Right lobe of liver (tissue), 6 donors: ENCODE results near the gene DGKI. TPM values are rescaled to one million over a fixed set of nuclear protein-coding genes. Genes with fewer than 3 reads are reported as not detected.

ENCODE experiments used
- ATAC-seq, 4 donors: fragments of 200-7000 bp; cut with Tn5 transposase; one replicate each; pipeline ENCODE4 v1.9.1; 2020; ENCODE audit warnings: mild to moderate bottlenecking in 4 of 4, moderate library complexity in 4 of 4
- DNase-seq, 3 donors: peaks; one replicate each; pipeline ENCODE4 v3.0.0-alpha.2; 2020
- H3K27ac ChIP-seq, 3 donors: fragments of 200-600 bp; one replicate each; pipeline ENCODE4 v1.8.0; 2022
- H3K27me3 ChIP-seq, 2 donors: fragments of 200-600 bp; one replicate each; pipeline ENCODE4 v1.8.0; 2022
- H3K36me3 ChIP-seq, 4 donors: fragments of 200-600 bp; sonication (generic) in 1 of 4; one replicate each; pipeline versions ENCODE4 v1.5.1 to v1.8.0; 2017 to 2022; ENCODE audit warnings: control low read depth in 1 of 4
- H3K4me1 ChIP-seq, 4 donors: fragments of 200-600 bp; sonication (generic) in 1 of 4; one replicate each; pipeline versions ENCODE4 v1.5.1 to v1.8.0; 2017 to 2022; ENCODE audit warnings: control low read depth in 1 of 4
- H3K4me3 ChIP-seq, 3 donors: fragments of 200-600 bp; one replicate each; pipeline ENCODE4 v1.8.0; 2022
- H3K9me3 ChIP-seq, 4 donors: fragments of 200-600 bp; sonication (generic) in 1 of 4; one replicate each; pipeline versions ENCODE4 v1.5.1 to v1.8.0; 2017 to 2022; ENCODE audit warnings: control low read depth in 1 of 4
- CTCF ChIP-seq, 4 donors: fragments of 200-600 bp in 3 of 4; fragments of 450-650 bp in 1 of 4; IDR thresholded peaks; one replicate each; pipeline versions ENCODE4 v1.5.1 to v1.8.0; 2016 to 2022; ENCODE audit warnings: antibody characterized with exemption in 4 of 4, mild to moderate bottlenecking in 2 of 4
- POLR2A ChIP-seq: fragments of 450-650 bp; IDR thresholded peaks from one replicate; pipeline ENCODE4 v1.6.1; 2017; ENCODE audit warnings: antibody characterized with exemption, mild to moderate bottlenecking
- WGBS: methylation state at CpG from one replicate; pipeline ENCODE4 v1.1.6; 2018; ENCODE audit warnings: low coverage, low lambda C conversion rate; ENCODE audit not compliant: insufficient coverage; ENCODE audit errors: missing lambda C conversion rate; 5-methylcytosine and 5-hydroxymethylcytosine counted together
- intact Hi-C, 2 donors: fragments of 100-400 bp; cut with DNase I; formaldehyde crosslinking; loops; one replicate each; pipeline versions ENCODE4 v1.11.2 to v1.14.1; 2022
- total RNA-seq, 6 experiments: library from RNA; depleted of rRNA in 2 of 6; stranded (reverse); fragments of >200 nt in 2 of 6; fragmentation: NEBNext Ultra II Directional in 3 of 6; extraction: Animal tissue kit (Norgen Biotek cat#: 25700) in 3 of 6; gene quantifications; one replicate each; pipeline versions ENCODE4 v1.1.0 to v1.2.4, GENCODE V29; 2016 to 2023
- donor health status: DM: no; HTN: yes; CAD: no.
- donor health status: DM: no; HTN: no; CAD: no.
- donor health status: DM: no; HTN: no; CAD: no.
- donor health status: DM: no; HTN: yes; CAD: no.
- donor health status: DM: no; HTN: yes; CAD: no.

Gene DGKI
- total RNA-seq, 6 experiments from 2014 or later, result 0.05 to 0.35 (median 0.06) TPM; not detected in 1

GRCh38 chr7:137592232-137592896 is 254.4 kb downstream of the DGKI start:
- Histone ChIP-seq H3K27me3 (no peaks in the 10 kb centered on the region), H3K36me3 (no peaks in the 10 kb centered on the region), H3K9me3 (no peaks in the 10 kb centered on the region), H3K4me1 (no peaks in the 10 kb centered on the region), H3K27ac (no peak overlapping the region), H3K4me3 (no peak overlapping the region)
- DNase-seq, result peak; percentile 30 to 50 (median 46)
- WGBS, result 31% methylated on average over 6 of the region's 6 CpGs
- intact Hi-C loops, result no loop called here
- TF ChIP-seq CTCF (IDR thresholded peaks at IDR 0.05) (peak; percentile 41 to 77 (median 66)), POLR2A (no peak)
- ATAC-seq, result peak; percentile 73 to 92 (median 84)

GRCh38 chr7:137591421-137591837 is 255.3 kb downstream of the DGKI start:
- Histone ChIP-seq H3K27ac (no peak overlapping the region), H3K36me3 (no peaks in the 10 kb centered on the region), H3K9me3 (no peaks in the 10 kb centered on the region), H3K4me3 (no peak overlapping the region), H3K4me1 (no peaks in the 10 kb centered on the region), H3K27me3 (no peaks in the 10 kb centered on the region)
- DNase-seq, result no peak
- 65% methylated on average over 2 of the region's 5 CpGs for WGBS
- intact Hi-C loops, result no loop called here
- peak in 1 of 4 donors; percentile 67 for ATAC-seq
- TF ChIP-seq POLR2A (no peak), CTCF (IDR thresholded peaks at IDR 0.05) (no peak)

- TF ChIP-seq POLR2A, result no peak
- TF ChIP-seq CTCF (IDR thresholded peaks at IDR 0.05), result no peak
- H3K9me3 ChIP-seq, result no peaks in the 10 kb centered on the region
- 74% methylated on average over 14 of the region's 15 CpGs for WGBS
- no peak for DNase-seq
- intact Hi-C loops, result no loop called here
- H3K36me3 ChIP-seq, result no peaks in the 10 kb centered on the region
- no peak overlapping the region for H3K27ac ChIP-seq
- no peaks in the 10 kb centered on the region for H3K27me3 ChIP-seq
- no peak overlapping the region for H3K4me3 ChIP-seq
- H3K4me1 ChIP-seq, result no peaks in the 10 kb centered on the region
- ATAC-seq, result no peak
Measured at GRCh38 chr7:137590756-137591305, 255.9 kb downstream of the DGKI start.

GRCh38 chr7:137590071-137590755 is 256.6 kb downstream of the DGKI start:
- TF ChIP-seq POLR2A (no peak), CTCF (IDR thresholded peaks at IDR 0.05) (no peak)
- DNase-seq (no peak), ATAC-seq (no peak)
- intact Hi-C loops, result no loop called here
- no peaks in the 10 kb centered on the region for H3K9me3 ChIP-seq
- no peak overlapping the region for H3K27ac ChIP-seq
- 63% methylated on average over 7 of the region's 7 CpGs for WGBS
- H3K36me3 ChIP-seq, result no peaks in the 10 kb centered on the region
- no peaks in the 10 kb centered on the region for H3K27me3 ChIP-seq
- no peak overlapping the region for H3K4me3 ChIP-seq
- H3K4me1 ChIP-seq, result no peaks in the 10 kb centered on the region
